ENCODE results near the gene HPX.
A peak's percentile ranks its signal among the peaks of the same experiment; 100 is the strongest.

HPX gene

DNA sequence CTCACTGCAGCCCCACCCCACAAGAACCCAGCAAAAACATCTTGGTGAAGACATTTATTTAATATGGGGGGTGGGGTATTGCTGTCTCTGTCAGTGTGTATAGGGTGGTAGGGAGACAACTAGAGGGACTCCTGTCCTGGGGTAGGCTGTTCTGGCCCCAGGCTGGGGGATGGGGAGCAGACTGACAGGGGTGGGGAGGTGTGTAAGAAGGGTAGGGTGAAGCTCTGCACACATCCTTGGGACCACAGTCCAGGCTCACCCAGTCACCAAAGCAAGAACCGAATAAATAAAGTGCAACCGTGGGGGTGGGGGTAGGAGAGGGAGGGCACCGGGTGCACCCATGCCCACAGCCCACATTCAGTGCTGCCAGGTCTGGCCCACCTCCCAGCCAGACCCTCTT, 7.8 kb upstream of the HPX start:
- no peak for FAIRE-seq
- TF ChIP-seq TAF1 (IDR thresholded peaks at IDR 0.05; ENCODE audit: low read depth, low read length) (no peak), PAX5 (IDR thresholded peaks at IDR 0.05; ENCODE audit: insufficient read depth, low read length, severe bottlenecking) (no peak), POLR2AphosphoS5 (IDR thresholded peaks at IDR 0.05; ENCODE audit: low read depth, low read length) (no peak), SPI1 (IDR thresholded peaks at IDR 0.05; ENCODE audit: low read depth, low read length) (no peak), POLR2A (IDR thresholded peaks at IDR 0.05; ENCODE audit: low read depth, low read length) (no peak), POU2F2 (IDR thresholded peaks at IDR 0.05; ENCODE audit: low read depth, low read length) (no peak)
- no peak for DNase-seq (ENCODE audit: insufficient read length, low spot score)

DNA sequence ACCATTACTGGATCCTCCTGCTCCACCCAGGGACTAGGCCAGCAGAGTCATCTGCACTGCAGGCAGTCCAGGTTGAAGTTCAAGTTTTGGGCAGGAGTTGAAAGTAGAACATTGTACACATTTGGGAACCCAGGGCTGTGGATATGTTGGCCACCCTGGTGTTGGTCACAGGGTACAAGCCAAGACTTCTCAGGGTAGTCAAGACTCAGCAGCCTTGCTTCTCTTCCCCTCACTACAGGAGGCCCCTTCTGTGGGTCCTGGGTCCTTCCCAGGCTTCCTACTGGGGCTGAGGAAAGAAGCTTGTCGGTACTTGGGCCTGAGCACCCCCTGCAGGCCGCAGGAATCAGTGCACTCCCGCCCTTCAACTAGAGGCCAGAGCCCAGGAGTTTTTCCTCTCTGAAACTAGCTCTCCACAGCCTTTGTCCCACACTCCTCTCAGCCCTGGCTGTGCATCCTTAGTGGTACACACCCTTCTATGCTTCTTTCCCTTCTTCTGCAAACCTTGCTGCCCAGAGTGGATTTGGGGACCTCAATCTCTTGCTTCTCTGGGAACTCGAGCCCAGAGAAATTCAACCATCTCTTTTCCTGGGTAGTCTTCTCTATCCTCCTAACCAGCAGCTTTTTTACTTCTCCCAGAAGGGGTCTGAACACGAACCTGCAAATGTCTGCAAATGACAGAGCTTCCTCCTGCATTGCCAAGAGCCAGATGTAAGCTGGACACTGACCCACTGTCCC, 2.6 kb upstream of the HPX start:
- TF ChIP-seq TAF1 (IDR thresholded peaks at IDR 0.05; ENCODE audit: low read depth, low read length) (no peak), SPI1 (IDR thresholded peaks at IDR 0.05; ENCODE audit: low read depth, low read length) (no peak), POU2F2 (IDR thresholded peaks at IDR 0.05; ENCODE audit: low read depth, low read length) (0 out of 2 replicates have a peak, but pooled peaks have one; percentile 21), PAX5 (IDR thresholded peaks at IDR 0.05; ENCODE audit: insufficient read depth, low read length, severe bottlenecking) (no peak), POLR2AphosphoS5 (IDR thresholded peaks at IDR 0.05; ENCODE audit: low read depth, low read length) (no peak), POLR2A (IDR thresholded peaks at IDR 0.05; ENCODE audit: low read depth, low read length) (no peak)
- FAIRE-seq: no peak
- peak; percentile 40 for DNase-seq (ENCODE audit: insufficient read length, low spot score)

DNA sequence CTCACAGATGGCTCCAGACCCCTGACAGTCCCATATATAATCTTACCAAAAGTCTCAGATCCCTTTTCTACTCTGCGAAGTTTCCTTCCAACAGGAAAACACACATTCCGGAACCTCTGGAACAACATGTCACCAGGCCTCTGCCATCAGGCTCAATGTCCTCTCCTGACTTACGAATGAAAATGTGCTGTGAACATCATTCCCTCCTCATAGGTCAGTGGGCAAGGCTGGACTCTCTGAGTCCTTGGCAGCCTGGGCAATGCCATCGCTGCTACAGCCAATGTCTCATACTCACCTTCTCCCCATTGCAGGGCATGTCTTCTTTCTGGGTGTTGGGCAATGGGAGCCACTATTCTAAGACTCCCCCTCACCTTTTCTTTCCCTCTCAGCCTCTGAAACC, 1.7 kb upstream of the HPX start:
- TF ChIP-seq PAX5 (IDR thresholded peaks at IDR 0.05; ENCODE audit: insufficient read depth, low read length, severe bottlenecking) (no peak), POLR2A (IDR thresholded peaks at IDR 0.05; ENCODE audit: low read depth, low read length) (no peak), TAF1 (IDR thresholded peaks at IDR 0.05; ENCODE audit: low read depth, low read length) (no peak), POU2F2 (IDR thresholded peaks at IDR 0.05; ENCODE audit: low read depth, low read length) (no peak), SPI1 (IDR thresholded peaks at IDR 0.05; ENCODE audit: low read depth, low read length) (no peak), POLR2AphosphoS5 (IDR thresholded peaks at IDR 0.05; ENCODE audit: low read depth, low read length) (no peak)
- DNase-seq (ENCODE audit: insufficient read length, low spot score): no peak
- no peak for FAIRE-seq

DNA sequence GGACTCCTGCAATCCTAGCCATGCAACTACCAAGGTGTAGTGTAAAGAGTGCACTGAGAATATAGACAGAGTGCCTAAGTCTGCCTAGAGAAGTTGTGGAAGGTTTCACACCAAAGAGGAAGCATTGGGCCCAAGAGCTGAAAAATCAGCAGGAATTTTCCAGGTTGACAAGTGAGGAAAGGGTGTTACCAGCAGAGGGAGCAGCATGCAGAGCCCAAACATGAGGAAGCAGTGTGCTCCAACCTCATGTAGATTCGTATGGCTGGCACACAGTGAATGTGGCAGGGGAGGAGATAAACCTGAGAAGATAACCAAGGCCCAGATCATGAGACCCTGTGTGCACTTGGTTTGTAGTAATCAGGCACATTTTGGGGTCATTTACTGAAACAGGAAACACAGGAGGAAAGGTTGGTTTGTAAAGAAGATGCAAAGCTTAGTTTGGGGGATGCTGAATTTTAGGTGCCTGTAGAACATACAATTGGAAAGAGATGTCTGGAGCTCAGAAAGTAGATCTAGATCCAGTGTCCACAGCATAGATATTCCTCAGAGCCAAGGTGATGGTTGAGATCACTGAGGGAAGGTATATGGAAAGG, 1.7 kb downstream of the HPX start:
- peak; percentile 82 for FAIRE-seq

DNA sequence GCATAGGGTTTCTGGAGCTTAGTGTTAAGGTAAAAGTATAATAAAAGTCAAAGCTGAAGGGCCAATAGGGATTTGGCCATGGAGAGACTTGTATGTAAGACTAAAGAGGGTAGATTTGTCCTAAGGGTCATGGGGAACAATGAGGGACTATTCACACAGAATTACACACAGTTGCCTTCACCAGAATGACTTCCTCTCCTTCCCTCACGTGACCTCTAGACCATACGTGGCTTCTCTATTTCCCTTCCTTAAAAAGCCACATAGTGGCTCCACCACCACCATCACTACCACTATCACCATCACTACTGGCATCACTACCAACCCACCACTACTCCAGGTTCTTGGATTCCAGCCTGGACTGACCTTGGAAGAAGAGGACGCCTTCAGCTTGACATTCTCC, 2.8 kb downstream of the HPX start:
- DNase-seq (ENCODE audit: insufficient read length, low spot score): no peak
- TF ChIP-seq SPI1 (IDR thresholded peaks at IDR 0.05; ENCODE audit: low read depth, low read length) (peak; percentile 69), TAF1 (IDR thresholded peaks at IDR 0.05; ENCODE audit: low read depth, low read length) (no peak)
- peak; percentile 82 for FAIRE-seq

More for the DNA sequence above, 1.7 kb downstream of the HPX start:
- DNase-seq (ENCODE audit: insufficient read length, low spot score): no peak
- TF ChIP-seq POU2F2 (IDR thresholded peaks at IDR 0.05; ENCODE audit: low read depth, low read length) (no peak), SPI1 (IDR thresholded peaks at IDR 0.05; ENCODE audit: low read depth, low read length) (no peak), PAX5 (IDR thresholded peaks at IDR 0.05; ENCODE audit: insufficient read depth, low read length, severe bottlenecking) (no peak), POLR2A (IDR thresholded peaks at IDR 0.05; ENCODE audit: low read depth, low read length) (no peak), POLR2AphosphoS5 (IDR thresholded peaks at IDR 0.05; ENCODE audit: low read depth, low read length) (no peak), TAF1 (IDR thresholded peaks at IDR 0.05; ENCODE audit: low read depth, low read length) (no peak)

DNA sequence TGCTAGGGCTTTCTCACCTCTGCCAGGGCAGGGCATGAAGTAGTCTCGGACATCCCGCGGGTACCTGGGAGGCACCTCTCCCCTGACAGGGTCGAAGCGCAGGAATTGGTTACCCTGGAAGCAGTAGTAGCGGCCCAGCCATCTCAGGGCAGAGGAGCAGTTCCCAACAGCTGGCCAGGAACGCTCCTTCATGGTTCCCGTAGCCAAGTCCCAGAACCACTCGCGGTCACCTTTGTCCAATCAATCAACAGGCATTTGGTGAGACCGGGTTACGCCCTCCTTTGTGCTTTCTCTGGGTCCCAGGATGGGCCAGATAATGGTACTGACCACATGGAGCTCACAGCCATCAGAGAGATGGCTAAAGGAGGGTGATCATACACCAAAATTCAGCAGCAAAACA, 3.4 kb downstream of the HPX start:
- TF ChIP-seq SPI1 (IDR thresholded peaks at IDR 0.05; ENCODE audit: low read depth, low read length): no peak
- TF ChIP-seq POLR2AphosphoS5 (IDR thresholded peaks at IDR 0.05; ENCODE audit: low read depth, low read length): no peak
- TF ChIP-seq PAX5 (IDR thresholded peaks at IDR 0.05; ENCODE audit: insufficient read depth, low read length, severe bottlenecking): no peak
- no peak for TF ChIP-seq TAF1 (IDR thresholded peaks at IDR 0.05; ENCODE audit: low read depth, low read length)
- no peak for TF ChIP-seq POLR2A (IDR thresholded peaks at IDR 0.05; ENCODE audit: low read depth, low read length)
- TF ChIP-seq POU2F2 (IDR thresholded peaks at IDR 0.05; ENCODE audit: low read depth, low read length): no peak
- FAIRE-seq (peak; percentile 28), DNase-seq (ENCODE audit: insufficient read length, low spot score) (no peak)

DNA sequence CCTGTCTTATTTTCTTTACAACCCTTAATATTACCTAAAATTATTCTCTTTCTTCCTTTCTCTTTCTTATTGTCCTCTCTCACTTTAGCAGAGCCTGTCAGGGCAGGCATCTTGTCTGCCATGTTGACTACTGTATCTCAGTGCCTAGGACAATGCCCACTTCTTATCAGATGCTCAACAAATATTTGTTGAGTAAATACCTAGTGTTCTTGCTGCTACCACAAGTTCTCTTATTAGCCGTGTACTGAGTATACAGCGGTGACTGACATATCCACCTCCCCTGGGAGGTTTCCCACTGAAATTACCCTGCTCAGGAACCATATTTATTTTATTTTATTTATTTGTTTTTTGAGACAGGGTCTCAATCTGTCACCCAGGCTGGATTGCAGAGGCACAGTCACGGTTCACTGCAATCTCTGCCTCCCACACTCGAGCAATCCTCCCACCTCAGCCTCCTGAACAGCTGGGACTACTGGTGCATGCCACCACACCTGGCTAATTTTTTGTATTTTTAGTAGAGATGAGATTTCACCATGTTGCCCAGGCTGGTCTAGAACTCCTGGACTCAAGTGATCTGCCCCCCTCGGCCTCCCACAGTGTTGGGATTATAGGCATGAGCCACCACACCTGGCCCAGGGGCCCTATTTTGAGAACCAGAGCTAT, 6.7 kb downstream of the HPX start:
- DNase-seq (ENCODE audit: insufficient read length, low spot score) (no peak), FAIRE-seq (no peak)
- TF ChIP-seq POU2F2 (IDR thresholded peaks at IDR 0.05; ENCODE audit: low read depth, low read length) (no peak), PAX5 (IDR thresholded peaks at IDR 0.05; ENCODE audit: insufficient read depth, low read length, severe bottlenecking) (peak; percentile 91)

DNA sequence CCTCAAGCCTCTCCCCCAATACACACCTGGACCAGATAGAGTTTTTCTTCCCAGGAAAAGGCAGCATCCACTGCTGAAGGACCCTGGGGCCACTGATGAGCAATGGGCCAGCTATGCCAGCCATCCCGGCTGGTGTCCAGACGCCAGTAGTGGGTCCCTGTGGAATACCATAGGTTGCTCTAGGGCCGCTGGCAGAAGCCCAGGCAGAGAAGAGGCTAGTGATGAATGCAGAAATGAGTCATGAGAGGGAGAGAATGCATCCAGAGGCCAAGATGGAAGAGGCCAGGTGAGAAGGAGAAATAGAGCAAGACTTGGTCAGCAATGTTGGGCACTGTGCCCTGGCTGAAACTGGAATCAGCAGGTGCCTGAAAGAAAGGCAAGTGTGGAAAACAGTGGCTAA, 8.9 kb downstream of the HPX start:
- TF ChIP-seq PAX5 (IDR thresholded peaks at IDR 0.05; ENCODE audit: insufficient read depth, low read length, severe bottlenecking) (no peak), POU2F2 (IDR thresholded peaks at IDR 0.05; ENCODE audit: low read depth, low read length) (no peak), SPI1 (IDR thresholded peaks at IDR 0.05; ENCODE audit: low read depth, low read length) (no peak), POLR2AphosphoS5 (IDR thresholded peaks at IDR 0.05; ENCODE audit: low read depth, low read length) (no peak), TAF1 (IDR thresholded peaks at IDR 0.05; ENCODE audit: low read depth, low read length) (no peak), POLR2A (IDR thresholded peaks at IDR 0.05; ENCODE audit: low read depth, low read length) (no peak)
- FAIRE-seq (no peak), DNase-seq (ENCODE audit: insufficient read length, low spot score) (no peak)

DNA sequence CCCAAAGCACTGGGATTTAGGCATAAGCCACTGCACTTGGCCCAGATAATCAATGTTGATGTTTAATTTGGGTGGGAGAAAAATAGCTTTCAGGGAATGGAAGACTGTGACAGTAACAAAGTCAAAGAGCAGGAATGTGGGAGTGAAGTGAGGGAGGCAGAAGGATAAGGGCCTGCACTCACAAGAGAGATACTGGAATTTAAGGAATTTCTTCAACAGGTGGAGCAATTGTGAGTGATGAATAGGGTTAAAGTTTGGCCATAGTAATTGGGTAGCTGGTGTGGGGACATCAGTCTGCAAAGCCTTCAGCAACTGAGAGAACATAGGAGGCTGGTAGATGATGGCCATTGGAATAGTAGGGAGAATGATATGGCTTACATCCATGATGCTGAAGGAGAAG, 13.3 kb downstream of the HPX start:
- FAIRE-seq (no peak), DNase-seq (ENCODE audit: insufficient read length, low spot score) (no peak)
- TF ChIP-seq PAX5 (IDR thresholded peaks at IDR 0.05; ENCODE audit: insufficient read depth, low read length, severe bottlenecking): no peak
- no peak for TF ChIP-seq POU2F2 (IDR thresholded peaks at IDR 0.05; ENCODE audit: low read depth, low read length)
- TF ChIP-seq POLR2A (IDR thresholded peaks at IDR 0.05; ENCODE audit: low read depth, low read length): no peak
- TF ChIP-seq TAF1 (IDR thresholded peaks at IDR 0.05; ENCODE audit: low read depth, low read length): no peak
- no peak for TF ChIP-seq SPI1 (IDR thresholded peaks at IDR 0.05; ENCODE audit: low read depth, low read length)
- no peak for TF ChIP-seq POLR2AphosphoS5 (IDR thresholded peaks at IDR 0.05; ENCODE audit: low read depth, low read length)
